MG63 (cell line): ENCODE results near the gene UBR4. TPM values are rescaled to one million over a fixed set of nuclear protein-coding genes. Genes with fewer than 3 reads are reported as not detected.
A peak's percentile ranks its signal among the peaks of the same experiment; 100 is the strongest.
"Not testable (repeated sequence)": the region's sequence is repeated elsewhere in the genome, so short reads cannot be mapped to it uniquely, and the experiment has no call there.

ENCODE experiments used
- DNase-seq: peaks from one replicate; pipeline ENCODE4 v3.0.0-alpha.2; 2020
- H3K27me3 ChIP-seq: fragments of 250-450 bp; sonication (Bioruptor Pico); 2 replicates; pipeline ENCODE4 v1.5.1; 2020; ENCODE audit warnings: mild to moderate bottlenecking, moderate library complexity
- H3K36me3 ChIP-seq: fragments of 250-450 bp; sonication (Bioruptor Pico); 2 replicates; pipeline ENCODE4 v1.5.1; 2020; ENCODE audit warnings: mild to moderate bottlenecking, moderate library complexity
- H3K4me3 ChIP-seq: fragments of 250-450 bp; sonication (Bioruptor Pico); 2 replicates; pipeline ENCODE4 v1.5.1; 2020; ENCODE audit warnings: mild to moderate bottlenecking, moderate library complexity
- H3K9me3 ChIP-seq: fragments of 250-450 bp; sonication (Bioruptor Pico); 2 replicates; pipeline ENCODE4 v1.5.1; 2020; ENCODE audit warnings: mild to moderate bottlenecking, moderate library complexity
- total RNA-seq: library from RNA; depleted of rRNA; stranded (reverse); fragments of >200 nt; shearing (Covaris generic); gene quantifications from 2 replicates; pipeline ENCODE4 v1.2.3, GENCODE V29; 2014; ENCODE audit warnings: low replicate concordance

The UBR4 gene
- total RNA-seq, 1 experiment from 2014 or later, result 35.0 TPM

DNA sequence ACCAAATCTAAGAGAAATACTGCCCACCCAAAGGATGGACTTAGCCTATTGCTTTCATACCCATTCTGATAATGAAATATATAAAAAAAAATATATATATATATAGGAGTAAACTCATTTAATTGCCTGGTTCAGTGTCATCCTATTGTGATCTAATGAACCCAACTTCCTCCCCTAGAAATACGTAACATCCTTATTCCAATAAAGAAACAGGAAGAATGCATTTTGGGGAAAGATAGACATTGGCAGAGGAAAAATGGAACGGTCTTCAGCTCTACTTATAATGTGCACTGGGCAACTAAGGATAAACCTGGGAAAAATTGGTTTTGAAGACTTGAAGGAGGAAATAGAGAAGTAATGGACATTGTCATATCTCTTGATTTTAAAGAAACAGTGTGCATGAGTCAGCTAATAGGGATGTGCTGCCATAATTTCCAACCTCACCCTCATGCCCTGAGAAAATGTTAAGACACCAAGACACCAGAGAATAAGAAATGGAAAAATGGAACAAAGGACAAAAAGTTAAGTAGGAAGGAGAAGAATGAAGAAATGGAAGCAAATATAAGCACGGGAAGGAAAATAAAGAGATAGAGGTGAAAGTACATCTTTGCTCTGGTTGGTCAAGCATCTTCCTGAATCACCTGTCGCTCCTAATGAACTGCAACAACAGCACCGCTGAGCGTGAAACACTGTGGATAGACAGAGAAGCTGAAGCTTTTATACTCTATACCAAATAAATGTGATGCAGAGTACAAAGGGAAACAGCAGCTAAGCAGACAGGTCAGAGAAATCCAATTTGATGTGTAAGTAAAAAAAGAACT is 5.4 kb downstream of the UBR4 start:
- H3K27me3 ChIP-seq, result no peaks in the 10 kb centered on the region
- peaks cover 19% of the 10 kb centered on the region for H3K36me3 ChIP-seq
- no peak overlapping the region for H3K4me3 ChIP-seq
- no peak for DNase-seq
- H3K9me3 ChIP-seq, result no peaks in the 10 kb centered on the region

DNA sequence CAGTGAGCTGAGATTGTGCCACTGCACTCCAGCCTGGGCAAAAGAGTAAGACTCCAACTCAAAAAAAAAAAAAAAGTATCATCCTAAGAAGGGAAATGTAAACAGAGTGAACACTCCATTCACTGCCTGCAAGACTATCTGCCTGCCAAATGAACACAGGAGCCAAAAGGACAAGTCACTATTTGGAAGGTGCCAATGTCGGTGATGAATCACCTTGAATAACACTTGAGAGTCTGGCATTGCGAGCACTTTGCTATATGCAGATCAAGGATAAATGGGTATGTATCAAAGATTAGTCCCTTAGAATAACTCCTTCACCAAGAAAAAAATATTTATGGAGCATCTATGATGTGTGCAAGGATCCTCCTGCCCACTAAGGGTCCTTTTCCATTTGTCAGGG is 6.6 kb downstream of the UBR4 start:
- Histone ChIP-seq H3K4me3 (no peak overlapping the region), H3K9me3 (no peaks in the 10 kb centered on the region), H3K36me3 (peaks cover 32% of the 10 kb centered on the region), H3K27me3 (no peaks in the 10 kb centered on the region)
- DNase-seq, result peak; percentile 85

DNA sequence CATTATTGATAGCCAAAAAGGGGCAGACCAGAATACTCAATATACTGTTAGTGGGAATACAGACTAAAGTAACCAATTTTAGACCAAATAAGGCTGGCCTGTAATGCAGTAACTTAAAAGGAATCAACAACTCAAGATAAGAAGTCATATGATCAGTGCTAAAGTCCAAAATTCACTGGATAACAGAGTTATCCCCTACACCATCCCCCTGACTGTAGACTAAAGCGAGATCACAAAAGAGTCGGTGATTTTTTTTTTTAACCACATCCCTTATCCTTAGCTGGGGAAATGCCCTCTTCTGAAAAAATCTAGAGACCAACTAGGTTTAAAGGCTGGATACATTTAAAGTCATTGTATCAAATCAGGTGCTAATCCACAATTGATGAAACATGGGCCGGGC is 7.7 kb downstream of the UBR4 start:
- no peak for DNase-seq
- no peak overlapping the region for H3K4me3 ChIP-seq
- peaks cover 42% of the 10 kb centered on the region for H3K36me3 ChIP-seq
- no peaks in the 10 kb centered on the region for H3K27me3 ChIP-seq
- no peaks in the 10 kb centered on the region for H3K9me3 ChIP-seq

DNA sequence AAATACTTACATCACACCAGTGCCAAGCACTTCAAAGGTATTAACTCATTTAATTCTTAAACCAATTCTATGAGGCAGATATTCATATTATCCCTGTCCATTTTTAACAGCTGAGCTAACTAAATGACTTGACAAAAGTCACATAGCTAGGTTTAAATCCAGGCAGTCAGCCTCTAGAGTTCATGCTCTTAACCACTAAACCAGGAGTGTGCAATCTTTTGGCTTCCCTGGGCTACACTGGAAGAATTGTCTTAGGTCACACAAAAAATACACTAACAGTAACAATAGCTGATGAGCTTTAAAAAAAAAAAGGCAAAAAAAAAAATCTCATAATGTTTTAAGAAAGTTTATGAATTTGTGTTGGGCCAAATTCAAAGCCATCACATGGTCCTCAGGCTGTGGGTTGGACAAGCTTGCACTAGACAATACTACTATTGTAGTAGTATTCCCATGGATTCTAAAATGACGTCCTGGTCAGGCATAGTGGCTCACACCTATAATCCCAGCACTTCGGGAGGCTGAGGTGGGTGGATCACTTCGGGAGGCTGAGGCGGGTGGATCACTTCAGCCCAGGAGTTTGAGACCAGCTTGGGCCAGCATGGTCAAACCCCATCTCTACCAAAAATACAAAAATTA is 10.0 kb downstream of the UBR4 start:
- H3K27me3 ChIP-seq, result no peaks in the 10 kb centered on the region
- no peaks in the 10 kb centered on the region for H3K9me3 ChIP-seq
- DNase-seq, result no peak
- peaks cover 62% of the 10 kb centered on the region for H3K36me3 ChIP-seq
- H3K4me3 ChIP-seq, result no peak overlapping the region

DNA sequence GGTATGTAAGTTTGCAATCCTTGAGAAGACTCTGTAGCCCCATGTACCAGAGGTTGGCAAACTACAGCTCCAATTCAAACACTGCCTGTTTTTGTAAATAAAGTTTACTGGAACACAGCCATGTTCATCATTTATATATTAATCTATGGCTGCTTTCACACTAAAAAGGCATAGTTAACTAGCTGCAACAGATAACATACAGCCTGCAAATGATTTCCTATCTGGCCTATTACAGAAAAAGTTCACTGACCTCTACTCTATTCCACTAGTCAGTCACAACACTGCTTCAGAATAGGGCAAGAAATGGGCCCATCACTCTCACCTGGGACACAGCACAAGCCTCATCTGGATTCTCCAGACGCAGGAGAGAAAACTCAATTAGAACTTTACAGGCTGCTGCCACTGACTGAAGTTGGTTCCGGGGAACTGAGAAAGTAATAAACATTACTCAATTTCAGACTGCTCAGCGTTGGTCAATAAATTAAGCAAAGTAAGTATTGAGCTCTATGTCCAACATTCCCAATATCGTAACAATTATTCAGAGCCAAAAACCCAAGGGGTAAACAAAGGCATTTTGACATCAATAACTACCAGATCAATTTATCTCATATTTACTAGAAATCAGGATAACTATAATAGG is 10.6 kb downstream of the UBR4 start:
- no peaks in the 10 kb centered on the region for H3K9me3 ChIP-seq
- DNase-seq, result no peak
- H3K36me3 ChIP-seq, result peaks cover 63% of the 10 kb centered on the region
- no peaks in the 10 kb centered on the region for H3K27me3 ChIP-seq
- no peak overlapping the region for H3K4me3 ChIP-seq

- Histone ChIP-seq H3K4me3 (no peak overlapping the region), H3K27me3 (no peaks in the 10 kb centered on the region), H3K9me3 (no peaks in the 10 kb centered on the region), H3K36me3 (peaks cover 69% of the 10 kb centered on the region)
- no peak for DNase-seq
Measured at GRCh38 chr1:19198820-19199219, 11.2 kb downstream of the UBR4 start.

DNA sequence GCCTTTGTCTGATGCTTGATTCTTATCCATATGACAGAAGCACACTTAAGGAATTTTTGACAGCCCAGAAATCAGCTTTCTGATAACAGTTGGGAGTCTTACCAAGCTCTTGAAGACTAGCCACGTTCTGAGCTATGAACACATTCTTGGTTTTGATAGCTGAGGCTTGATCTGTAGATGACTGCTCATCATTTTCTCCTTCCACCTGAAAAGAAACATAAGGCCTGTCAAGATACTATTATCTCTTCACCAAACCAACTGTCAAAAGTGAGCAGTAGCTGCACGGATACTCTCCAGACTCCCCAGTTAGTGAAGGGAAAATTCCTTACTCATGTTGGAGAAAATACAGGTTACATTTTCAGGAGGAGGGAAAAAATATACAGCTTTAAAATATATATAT is 12.2 kb downstream of the UBR4 start:
- H3K36me3 ChIP-seq, result peaks cover 79% of the 10 kb centered on the region
- no peaks in the 10 kb centered on the region for H3K9me3 ChIP-seq
- no peak for DNase-seq
- no peaks in the 10 kb centered on the region for H3K27me3 ChIP-seq
- H3K4me3 ChIP-seq, result no peak overlapping the region

DNA sequence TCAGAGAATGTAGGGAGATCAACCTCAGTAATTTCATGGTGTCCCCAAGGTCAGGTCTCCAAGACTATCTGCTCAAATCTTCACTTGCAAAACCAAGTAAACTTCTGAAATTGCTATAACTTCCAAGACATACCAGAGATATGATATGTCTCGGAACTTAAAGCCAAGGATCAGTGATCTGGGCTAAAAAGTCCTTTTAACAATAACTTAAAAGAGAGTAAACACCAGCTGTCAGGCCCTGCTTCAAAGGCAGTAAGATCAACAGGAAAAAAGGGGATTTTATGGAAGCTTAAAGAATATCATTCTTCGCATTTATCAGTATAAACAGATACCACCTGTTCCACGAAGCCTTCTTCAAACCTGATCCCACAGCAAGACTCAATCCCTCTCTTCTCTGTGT is 13.7 kb downstream of the UBR4 start:
- H3K36me3 ChIP-seq, result peaks cover 88% of the 10 kb centered on the region
- no peak for DNase-seq
- H3K9me3 ChIP-seq, result no peaks in the 10 kb centered on the region
- no peak overlapping the region for H3K4me3 ChIP-seq
- H3K27me3 ChIP-seq, result no peaks in the 10 kb centered on the region

DNA sequence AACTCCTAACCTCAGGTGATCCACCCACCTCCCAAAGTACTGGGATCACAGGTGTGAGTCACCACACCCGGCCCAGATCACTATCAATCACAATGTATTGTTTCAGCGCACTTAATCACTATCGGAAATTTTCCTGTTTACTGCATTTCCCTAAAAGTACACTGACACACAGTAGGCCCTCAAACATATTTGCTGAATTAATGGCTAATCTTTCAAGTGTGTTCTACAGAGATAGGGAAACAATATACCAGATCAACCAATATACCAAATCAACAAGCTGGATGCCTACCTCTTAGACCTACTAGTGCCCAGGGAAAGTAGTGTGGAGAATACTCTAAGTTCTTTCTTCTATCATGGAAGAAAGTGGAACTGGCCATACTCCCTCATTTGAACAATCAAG is 17.1 kb downstream of the UBR4 start:
- peaks cover 80% of the 10 kb centered on the region for H3K36me3 ChIP-seq

DNA sequence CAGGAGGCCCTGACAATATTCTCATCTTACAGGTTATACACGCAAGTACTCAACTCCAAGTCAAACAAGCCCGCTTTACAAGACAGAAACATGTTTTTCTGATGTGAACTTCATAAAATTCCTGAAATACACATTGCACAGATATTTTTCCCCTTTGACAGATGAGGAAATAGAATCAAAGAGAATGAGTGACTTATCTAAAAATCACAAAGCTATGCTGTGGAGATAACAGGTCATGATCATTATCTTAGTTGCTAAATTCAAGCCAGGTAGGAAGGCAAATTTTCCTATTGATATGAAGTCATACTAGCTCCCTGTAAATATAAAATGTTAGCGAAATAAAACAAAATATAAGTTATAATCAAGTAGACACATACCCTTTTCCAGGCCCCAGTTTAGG is 18.3 kb downstream of the UBR4 start:
- no peak for DNase-seq
- Histone ChIP-seq H3K36me3 (peaks cover 76% of the 10 kb centered on the region), H3K27me3 (no peaks in the 10 kb centered on the region), H3K9me3 (no peaks in the 10 kb centered on the region), H3K4me3 (no peak overlapping the region)

More for the DNA sequence above, 17.1 kb downstream of the UBR4 start:
- no peak for DNase-seq
- H3K27me3 ChIP-seq, result no peaks in the 10 kb centered on the region
- H3K4me3 ChIP-seq, result no peak overlapping the region
- H3K9me3 ChIP-seq, result no peaks in the 10 kb centered on the region

- H3K36me3 ChIP-seq, result peaks cover 78% of the 10 kb centered on the region
- no peaks in the 10 kb centered on the region for H3K27me3 ChIP-seq
- DNase-seq, result no peak
- H3K9me3 ChIP-seq, result no peaks in the 10 kb centered on the region
- H3K4me3 ChIP-seq, result no peak overlapping the region
Measured at GRCh38 chr1:19190468-19190867, 19.6 kb downstream of the UBR4 start.

DNA sequence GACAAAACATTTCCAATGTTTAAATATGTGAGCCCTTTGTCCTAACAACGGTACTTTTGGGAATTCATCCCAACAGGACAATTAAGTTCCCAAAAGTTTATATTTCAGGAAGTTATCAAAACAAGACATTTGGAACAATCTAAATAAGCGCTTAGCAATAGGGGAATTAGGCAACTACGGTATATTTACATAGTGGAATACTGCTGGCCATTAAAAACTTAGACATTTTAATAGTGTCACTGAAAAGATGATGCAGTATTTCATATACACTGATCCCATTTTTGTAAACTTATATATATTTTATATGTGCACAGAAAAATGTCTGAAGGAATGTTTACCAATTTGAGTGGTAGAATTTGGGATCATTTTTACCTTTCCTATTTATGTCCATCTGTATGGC is 20.8 kb downstream of the UBR4 start:
- DNase-seq, result no peak
- Histone ChIP-seq H3K4me3 (no peak overlapping the region), H3K9me3 (no peaks in the 10 kb centered on the region), H3K27me3 (no peaks in the 10 kb centered on the region), H3K36me3 (peaks cover 77% of the 10 kb centered on the region)

DNA sequence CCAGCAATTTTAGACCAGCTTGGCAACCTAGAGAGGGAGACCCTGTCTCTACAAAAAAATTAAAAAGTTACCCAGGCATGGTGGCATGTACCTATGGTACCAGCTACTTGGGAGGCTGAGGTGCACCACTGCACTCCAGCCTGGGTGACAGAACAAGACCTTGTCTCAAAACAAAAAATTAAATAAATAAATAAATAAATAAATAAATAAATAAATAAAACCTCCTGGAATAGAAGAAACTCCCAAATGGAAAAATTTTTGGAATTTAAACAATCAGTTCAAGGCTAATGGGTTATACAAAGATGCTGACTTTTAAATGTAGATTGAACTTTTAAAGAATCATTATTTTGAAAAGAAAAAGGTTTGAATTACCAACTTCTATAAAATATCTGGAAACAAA is 22.2 kb downstream of the UBR4 start:
- DNase-seq, result no peak
- no peaks in the 10 kb centered on the region for H3K27me3 ChIP-seq
- H3K4me3 ChIP-seq, result no peak overlapping the region
- no peaks in the 10 kb centered on the region for H3K9me3 ChIP-seq
- H3K36me3 ChIP-seq, result peaks cover 77% of the 10 kb centered on the region

DNA sequence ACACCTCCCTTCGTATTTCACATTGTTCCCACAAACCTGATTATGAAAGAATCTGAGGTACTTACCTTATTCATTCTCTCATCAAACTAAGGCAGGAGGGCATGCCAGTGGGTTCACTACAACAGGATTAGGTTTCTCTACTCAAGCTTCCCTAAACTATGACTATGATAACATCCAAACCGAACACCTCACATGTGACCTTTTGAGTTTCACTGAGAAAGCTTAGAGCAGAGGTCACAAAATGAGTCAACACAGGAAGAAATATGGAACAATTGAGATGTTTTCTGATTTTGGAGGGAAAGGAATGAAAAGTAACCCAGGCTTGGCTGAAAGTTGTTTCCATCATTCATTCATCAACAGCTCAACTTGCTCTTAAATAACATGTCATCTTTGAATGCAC is 24.1 kb downstream of the UBR4 start:
- H3K36me3 ChIP-seq, result peaks cover 76% of the 10 kb centered on the region
- no peak overlapping the region for H3K4me3 ChIP-seq
- DNase-seq, result no peak
- no peaks in the 10 kb centered on the region for H3K9me3 ChIP-seq
- no peaks in the 10 kb centered on the region for H3K27me3 ChIP-seq

- Histone ChIP-seq H3K4me3 (no peak overlapping the region), H3K27me3 (no peaks in the 10 kb centered on the region), H3K36me3 (peaks cover 76% of the 10 kb centered on the region), H3K9me3 (no peaks in the 10 kb centered on the region)
- DNase-seq, result no peak
Measured at GRCh38 chr1:19182223-19182622, 27.8 kb downstream of the UBR4 start.

DNA sequence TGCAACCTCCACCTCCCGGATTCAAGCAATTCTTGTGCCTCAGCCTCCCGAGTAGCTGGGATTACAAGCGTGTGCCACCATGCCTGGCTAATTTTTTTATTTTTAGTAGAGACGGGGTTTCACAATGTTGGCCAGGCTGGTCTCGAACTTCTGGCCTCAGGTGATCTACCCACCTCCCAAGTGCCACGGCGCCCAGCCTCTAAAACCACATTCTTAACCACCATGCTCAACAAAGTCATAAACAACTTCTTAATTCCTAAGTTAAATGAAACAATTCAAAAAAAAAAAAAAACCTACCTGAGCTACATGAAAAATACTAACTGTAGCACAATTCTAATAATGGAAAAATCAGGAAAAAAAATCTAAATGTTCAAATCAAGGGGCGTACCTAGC is 29.8 kb downstream of the UBR4 start:
- not testable (repeated sequence) for H3K27me3 ChIP-seq, DNase-seq, H3K9me3 ChIP-seq, H3K4me3 ChIP-seq
- peaks cover 77% of the 10 kb centered on the region for H3K36me3 ChIP-seq

DNA sequence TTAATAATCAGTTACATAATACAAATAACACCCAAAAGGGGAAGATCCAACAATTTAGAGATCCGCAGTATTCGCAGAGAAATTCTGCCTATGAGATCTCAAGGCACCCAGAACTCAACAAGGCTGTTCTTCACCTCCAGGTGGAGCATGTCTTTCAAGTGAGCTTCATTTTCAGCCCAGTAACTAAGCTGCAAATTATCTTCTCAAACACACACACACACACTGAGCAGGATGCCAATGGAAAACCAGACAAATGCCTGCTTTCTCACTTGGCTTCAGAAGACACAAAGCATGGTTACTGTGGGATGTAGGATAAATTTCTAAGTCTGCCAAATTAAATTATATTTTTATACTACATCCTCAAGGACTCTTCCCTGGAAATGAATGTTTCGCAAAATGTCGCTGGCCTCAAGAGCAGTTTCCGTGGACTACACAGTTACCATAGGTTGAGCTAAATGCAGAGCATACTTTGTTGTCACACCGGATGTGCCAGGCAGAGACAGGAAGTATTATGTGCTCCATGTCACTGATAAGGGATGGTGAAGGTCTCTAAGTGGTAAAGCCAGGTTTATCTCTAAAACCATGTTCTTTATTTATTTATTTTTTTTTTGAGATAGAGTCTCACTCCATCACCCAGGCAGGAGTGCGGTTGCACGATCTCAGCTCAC is 30.3 kb downstream of the UBR4 start:
- H3K4me3 ChIP-seq, result no peak overlapping the region
- DNase-seq, result no peak
- H3K36me3 ChIP-seq, result peaks cover 76% of the 10 kb centered on the region
- no peaks in the 10 kb centered on the region for H3K27me3 ChIP-seq
- H3K9me3 ChIP-seq, result no peaks in the 10 kb centered on the region
